Fibroblast of upper back skin (primary cell): Measurements from ENCODE around the gene PRTG.
"Not testable (repeated sequence)": the region's sequence is repeated elsewhere in the genome, so short reads cannot be mapped to it uniquely, and the experiment has no call there.

Experiments used
- DNase-seq: peaks from one replicate; pipeline ENCODE4 v3.0.0-alpha.2; 2013

PRTG gene

DNA sequence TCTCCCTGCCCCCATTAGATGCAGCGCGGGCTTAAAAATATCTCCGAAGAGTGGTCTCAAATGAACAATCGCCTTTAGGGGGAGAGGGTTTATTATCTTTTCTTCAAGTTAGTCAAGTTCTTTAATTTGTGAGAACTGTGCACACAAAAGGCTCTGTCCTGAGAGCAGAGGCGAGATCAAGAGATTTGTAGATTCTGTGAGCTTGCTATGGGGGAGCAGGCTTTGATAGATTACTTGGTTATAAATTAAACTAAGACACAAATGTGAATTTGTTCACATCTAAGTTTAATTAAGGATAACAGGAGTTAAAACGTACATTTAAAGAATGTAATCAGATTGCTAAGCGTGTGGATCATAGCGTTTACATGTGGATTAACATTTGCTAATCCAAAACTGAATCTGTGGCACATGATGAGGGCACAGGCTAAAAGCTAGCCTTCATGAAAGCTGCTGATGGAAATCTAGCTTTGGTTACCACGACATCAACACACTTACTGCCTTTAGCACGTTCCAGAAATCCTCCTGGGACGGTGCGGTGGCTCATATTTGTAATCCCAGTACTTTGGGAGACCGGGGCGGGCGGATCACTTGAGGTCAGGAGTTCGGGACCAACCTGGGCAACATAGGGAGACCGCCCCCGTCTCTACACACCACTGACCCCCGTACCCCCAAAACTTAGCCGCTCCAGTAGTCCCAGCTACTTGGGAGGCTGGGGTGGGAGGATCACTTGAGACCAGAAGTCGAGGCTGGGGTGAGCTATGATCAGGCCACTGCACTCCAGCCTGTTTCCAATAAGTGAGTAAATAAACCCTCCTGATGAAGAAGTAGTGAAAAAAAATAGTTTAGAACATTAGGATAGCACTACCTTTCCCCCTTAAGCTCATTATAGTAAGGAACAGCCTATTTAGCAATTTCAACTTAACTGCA is 1.0 kb upstream of the PRTG start:
- DNase-seq, result no peak

- DNase-seq, result no peak
These were observed 440 bp downstream of the PRTG start for GRCh38 chr15:55742498-55742926.

DNA sequence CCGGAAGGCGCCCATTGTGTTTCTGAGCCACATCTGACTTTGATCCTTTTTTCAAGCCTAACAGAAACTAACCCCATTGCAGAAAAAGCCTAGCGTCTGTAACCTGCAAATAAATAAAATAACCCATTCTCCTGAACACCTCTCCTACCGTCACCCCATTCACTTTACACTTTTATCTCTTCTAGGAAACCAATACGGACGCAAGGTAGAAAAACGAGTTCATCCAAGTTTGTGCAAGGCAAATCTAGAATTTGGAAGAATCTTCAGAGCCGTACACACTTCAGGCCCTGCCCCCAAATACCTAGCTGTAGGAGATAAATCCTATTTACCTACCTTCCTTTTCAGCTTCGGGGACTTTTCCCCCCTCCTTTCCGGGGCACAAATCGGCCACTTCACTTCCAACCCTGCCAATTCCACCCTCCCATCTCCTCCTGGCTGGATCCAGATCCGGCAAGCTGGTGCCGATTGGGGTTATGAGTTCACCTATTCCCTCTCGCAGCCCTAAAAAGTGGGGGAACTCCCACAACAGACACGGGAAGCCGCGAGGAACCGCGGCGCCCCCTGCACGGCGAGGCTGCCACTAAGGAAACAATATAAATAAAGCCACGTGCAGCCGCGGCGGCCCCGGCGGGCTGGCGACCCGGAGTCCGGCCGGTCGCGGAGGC is 987 bp downstream of the PRTG start:
- DNase-seq, result no peak

DNA sequence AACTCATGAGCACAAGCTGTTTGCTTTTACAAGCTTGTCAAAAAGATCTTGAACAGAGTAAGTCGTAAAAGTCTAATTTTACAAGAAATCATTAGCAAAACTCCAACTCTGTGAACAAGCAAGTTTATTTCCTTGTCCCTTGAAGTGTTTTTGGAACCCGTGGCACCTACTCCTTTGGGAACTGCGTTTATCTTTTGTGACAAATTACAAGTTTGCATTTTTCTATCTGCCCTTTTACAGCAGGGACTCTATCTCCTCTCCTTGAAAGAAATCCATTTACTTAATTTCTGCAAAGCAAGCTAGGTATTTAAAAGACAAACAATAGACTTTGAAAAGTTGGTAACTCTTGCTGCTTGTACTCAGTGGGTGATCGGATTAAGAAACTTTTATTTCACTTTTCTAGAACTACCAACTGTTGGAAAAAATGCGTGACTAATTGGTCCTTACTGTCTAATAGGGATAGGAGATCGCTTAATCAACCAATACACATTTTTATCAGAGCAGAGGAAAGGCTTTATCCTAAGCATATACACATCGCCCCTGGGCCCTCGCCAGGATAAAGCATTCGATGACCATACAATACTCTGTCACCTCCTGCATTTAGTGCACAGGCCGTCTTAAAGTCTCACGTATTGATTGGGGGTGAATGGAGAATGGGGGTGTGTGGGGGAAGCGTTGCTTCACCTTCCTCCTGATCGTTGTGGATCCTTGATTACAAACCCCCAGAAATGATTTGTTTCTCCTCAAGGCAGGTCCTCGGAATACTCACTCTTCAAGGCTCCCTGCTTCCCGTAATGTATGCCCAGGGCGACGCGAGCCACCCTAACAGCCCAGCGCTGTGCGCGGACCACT is 1.7 kb downstream of the PRTG start:
- DNase-seq, result no peak

DNA sequence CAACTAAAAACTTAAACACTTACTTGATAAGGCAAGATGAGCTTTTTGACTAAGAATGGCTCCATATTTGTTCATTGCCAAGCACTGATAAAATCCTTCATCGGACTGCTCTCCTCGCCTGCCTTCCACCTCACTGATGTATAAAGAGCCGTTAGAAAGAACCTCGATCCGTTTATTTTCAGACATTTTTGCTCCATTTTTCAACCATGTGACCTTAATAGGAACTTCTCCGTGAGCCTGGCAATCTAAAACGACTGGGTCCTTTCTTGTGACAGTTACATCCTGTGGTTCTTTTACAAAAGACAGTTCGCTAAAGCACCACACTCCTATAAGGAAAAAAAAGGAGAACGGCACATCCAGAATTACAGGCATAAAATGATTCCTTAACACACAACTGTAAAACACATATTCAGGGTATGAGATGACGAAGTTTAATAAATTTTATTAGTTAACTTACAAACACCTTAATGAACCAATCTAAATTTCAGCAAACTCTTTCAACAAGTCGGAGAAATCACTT is 2.5 kb downstream of the PRTG start:
- DNase-seq, result no peak

DNA sequence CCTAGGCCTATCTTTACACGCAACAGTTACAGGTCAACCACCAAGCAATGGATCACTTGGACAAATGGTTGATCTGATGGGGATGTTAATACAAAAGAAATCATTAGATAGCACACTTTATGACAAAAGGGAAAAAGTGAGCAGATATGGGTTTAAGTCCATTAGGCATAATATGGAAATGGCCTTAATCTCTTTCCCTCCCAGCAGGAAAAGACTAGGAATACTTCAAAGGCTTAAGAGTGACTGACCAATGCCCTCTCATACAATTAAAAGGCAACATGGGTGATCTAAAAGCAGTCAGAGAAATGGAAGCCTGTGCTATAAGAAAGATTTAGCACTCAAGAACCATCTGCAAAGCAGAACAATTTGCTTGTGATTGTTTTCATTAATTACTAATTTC is 3.3 kb downstream of the PRTG start:
- no peak for DNase-seq

- DNase-seq, result no peak
These were observed 4.2 kb downstream of the PRTG start for GRCh38 chr15:55738715-55739114.

GRCh38 chr15:55737373-55737772 is 5.6 kb downstream of the PRTG start:
- no peak for DNase-seq

GRCh38 chr15:55736756-55737155 is 6.2 kb downstream of the PRTG start:
- no peak for DNase-seq

DNA sequence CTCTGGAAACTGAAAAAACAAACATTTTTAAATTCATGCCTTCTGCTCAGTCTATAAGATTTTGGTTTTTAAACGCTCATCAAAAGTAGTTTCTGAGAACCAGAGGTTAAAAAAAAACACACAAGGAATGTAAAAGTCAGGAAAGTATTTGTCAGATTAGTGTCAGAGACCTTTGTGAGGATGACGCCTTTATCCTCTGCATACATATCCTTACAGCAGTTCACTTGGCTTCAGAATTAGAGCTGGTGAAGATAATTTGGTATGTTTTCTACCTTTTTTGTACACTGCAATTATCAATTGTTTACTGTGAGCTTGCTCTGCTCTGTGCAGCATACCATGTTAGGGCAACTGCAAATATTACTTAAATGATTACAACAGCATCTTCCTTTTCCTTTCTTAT is 8.3 kb downstream of the PRTG start:
- no peak for DNase-seq

DNA sequence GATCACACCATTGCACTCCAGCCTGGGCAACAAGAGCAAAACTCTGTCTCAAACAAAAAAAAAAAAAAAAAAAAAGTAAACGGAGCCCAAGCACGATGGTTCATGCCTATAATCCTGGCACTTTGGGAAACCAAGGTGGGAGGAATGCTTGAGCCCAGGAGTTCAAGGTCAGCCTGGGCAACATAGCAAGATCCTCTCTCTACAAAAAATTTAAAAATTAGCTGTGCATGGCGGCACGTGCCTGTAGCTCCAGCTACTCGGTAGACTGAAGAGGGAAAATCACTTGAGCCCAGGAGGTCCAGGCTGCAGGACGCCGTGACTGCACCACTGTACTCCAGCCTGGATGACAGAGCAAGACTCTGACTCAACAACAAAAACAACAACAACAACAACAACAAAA is 9.5 kb downstream of the PRTG start:
- DNase-seq, result not testable (repeated sequence)

- no peak for DNase-seq
These were observed 21.3 kb downstream of the PRTG start for GRCh38 chr15:55721554-55722185.

- DNase-seq, result no peak
These were observed 27.4 kb downstream of the PRTG start for GRCh38 chr15:55715355-55716076.

DNA sequence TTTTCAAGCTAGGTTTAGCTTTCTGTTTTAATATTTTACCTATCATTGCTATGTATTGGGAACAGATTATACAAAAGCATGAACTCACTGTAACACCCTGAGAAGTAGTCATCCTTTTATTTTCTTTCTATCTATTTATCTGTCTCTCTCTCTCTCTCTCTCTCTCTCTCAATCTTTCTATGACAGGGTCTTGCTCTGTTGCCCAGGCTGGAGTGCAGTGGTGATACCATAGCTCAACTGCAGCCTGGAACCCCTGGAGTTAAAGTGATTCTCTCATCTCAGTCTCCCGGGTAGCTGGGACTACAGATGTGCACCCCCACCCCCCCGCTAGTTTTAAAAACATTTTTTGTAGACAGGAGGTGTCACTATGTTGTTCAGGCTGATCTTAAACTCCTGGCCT is 28.9 kb downstream of the PRTG start:
- no peak for DNase-seq

GRCh38 chr15:55712363-55712762 is 30.6 kb downstream of the PRTG start:
- DNase-seq, result no peak

DNA sequence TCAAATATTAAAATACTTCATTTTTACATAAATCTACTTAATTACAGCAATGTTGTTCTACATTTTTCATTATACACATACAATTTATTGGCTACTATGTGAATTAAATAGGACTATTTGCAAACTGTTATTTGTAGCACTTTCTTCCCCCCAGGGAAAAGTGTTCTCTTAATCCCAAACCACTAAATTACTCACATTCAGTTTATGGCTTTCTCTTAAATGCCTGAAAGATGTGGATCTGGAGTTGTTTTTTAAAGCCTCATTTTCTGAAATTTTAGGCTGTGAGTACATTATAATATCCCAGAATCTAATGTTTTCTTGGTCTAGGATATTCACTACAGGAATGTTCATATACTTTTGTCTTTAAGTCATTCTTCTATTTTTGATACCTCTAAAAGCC is 32.7 kb downstream of the PRTG start:
- DNase-seq, result peak; percentile 26

DNA sequence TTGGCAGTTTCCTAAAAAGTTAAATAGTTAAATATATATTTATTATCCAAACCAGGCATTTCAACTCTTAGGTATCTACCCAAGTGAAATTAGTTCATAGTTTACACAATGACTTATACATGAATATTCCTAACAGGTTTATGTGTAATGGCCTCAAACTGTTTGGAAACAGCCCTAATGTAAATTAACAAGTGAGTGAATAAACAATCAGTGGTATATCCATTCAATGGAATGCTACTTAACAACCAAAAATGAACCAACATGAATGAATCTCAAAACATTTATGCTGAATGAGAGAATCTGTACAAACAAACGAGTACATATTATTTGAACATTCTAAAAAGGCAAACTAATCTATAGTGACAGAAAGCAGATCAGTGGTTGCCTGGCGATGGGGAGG is 33.5 kb downstream of the PRTG start:
- DNase-seq, result no peak

DNA sequence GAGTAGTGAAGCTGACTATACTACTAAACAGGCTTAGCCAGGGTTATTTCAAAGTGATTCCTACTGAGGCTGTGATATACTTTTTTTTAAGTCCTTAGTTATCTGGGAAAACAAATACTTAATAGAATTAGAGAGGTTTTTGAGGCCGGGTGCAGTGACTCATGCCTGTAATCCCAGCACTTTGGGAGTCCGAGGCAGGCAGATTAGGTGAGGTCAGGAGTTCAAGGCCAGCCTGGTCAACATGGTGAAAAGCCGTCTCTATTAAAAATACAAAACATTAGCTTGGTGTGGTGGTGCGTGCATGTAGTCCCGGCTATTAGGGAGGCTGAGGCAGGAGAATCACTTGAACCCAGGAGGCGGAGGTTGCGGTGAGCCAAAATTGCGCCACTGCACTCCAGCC is 34.2 kb downstream of the PRTG start:
- DNase-seq, result no peak

DNA sequence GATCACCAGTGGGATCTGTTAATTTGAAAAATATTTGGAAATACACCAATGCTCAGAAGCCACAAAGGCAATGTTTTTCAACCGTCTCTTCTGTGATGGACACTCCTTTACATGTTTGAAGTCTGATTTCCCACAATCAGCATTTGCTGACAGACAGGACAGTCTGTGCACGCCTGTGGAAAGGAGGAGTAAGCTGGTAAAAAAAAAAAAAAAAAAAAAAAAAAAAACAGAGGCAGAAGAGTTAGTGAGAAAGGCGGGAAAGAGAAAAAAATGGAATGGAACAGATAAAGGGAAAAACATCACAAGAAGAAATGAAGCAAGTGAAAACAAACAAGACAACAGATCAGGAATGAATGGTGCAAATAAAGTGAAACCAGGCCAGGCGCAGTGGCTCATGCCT is 35.0 kb downstream of the PRTG start:
- DNase-seq, result no peak

DNA sequence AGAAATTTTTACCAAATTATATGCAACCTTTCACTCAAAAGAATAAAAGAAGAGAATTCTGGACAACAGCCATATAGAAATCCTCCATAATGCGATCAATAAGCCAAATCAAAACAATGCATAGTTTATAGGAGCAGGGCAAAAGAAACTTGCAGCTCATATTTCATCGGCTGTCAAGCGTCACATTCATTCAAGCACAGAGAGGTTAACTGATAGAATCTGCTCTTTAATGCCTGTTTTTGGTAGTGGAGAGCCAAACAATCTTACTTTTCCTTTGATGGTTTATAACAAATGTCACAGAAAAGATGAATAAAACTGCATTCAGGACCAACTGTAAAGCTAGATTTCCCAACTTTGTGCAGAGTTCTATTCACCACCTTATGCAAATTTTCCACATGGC is 35.4 kb downstream of the PRTG start:
- no peak for DNase-seq

GRCh38 chr15:55703873-55704301 is 39.1 kb downstream of the PRTG start:
- DNase-seq, result peak; percentile 53

DNA sequence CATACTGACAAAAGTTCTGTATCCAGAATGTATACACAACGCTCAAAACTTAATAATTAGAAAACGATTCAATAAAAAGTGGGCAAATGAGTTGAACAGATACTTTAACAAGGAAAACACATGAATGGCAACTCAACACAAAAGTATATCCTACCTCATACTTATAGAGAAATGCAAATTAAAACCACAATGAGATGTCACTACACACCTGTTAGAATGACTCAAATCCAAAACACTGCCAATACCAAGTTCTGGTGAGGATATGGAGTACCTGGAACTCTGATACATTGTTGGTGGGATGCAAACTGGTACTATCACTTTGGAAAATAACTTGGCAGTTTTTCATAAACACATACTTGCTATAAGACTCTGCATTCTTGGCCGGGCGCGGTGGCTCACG is 42.1 kb downstream of the PRTG start:
- DNase-seq, result no peak
